SH-SY5Y (cell line): ENCODE data around the gene ARF1.

Experiments
- GATA2 ChIP-seq: IDR thresholded peaks from 2 replicates; pipeline ENCODE4 v1.6.1; 2011; ENCODE audit warnings: mild to moderate bottlenecking, low read depth, low read length
- GATA3 ChIP-seq: IDR thresholded peaks from 2 replicates; pipeline ENCODE4 v1.6.1; 2011; ENCODE audit warnings: low read depth, mild to moderate bottlenecking, low read length, moderate library complexity

ARF1 gene

DNA sequence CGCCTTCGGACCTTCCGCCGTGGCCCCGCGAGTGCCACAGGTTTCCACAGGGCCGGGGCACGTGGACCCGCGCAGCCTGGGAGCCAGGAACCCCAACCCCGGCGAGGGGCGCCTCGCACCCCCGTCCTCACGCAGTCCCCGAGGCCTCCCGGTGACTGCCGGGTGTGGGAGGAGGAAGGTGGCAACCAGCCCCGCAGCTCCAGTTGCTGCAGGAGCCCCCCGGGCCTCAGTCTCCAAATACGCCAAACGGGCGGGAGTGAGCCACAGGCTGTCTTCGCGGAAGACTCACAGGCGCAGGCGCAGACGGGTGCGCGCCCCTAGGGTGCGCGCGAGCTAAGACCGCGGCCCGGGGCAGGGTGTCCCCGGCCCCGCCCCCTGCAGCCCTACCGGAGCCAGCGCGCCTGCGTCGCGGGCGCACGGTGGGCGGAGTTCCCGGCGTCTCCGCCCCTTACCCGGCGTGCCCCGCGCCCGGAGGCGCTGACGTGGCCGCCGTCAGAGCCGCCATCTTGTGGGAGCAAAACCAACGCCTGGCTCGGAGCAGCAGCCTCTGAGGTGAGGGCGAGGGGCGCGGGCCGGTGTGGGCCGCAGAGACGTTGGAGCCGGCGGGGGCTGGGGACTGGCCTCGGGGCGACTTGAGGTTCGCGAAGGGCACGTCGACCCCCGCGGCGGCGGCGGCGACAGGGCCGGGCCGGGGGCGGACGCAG lies at the start of gene ARF1:
ARF1 (plus strand) TSS at position 495 of the 704 bp plus-strand sequence. CDS start 14,407 bp downstream, outside the sequence.
- no peak for TF ChIP-seq GATA3
- peak; percentile 47; the same call in 1 of the 2 replicates for TF ChIP-seq GATA2

DNA sequence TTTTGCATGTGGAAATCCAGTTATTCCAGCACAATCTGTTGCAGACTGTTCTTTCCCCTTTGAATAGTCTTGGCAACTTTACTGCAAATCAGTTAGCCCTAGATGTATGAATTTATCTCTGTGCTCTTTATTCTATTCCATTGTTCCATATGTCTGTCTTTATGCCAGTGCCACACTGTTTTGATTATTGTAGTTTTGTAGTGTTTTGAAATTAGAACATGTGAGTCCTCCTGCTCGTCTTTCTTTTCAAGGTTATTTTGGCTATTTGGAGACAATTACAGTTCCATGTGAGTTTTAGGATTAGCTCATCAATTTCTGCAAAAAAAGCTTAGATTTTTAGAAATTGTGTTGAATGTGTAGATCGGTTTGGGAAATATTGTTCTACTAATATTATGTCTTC lies 49.1 kb upstream of the ARF1 start:
- TF ChIP-seq GATA3 (no peak), GATA2 (no peak)

DNA sequence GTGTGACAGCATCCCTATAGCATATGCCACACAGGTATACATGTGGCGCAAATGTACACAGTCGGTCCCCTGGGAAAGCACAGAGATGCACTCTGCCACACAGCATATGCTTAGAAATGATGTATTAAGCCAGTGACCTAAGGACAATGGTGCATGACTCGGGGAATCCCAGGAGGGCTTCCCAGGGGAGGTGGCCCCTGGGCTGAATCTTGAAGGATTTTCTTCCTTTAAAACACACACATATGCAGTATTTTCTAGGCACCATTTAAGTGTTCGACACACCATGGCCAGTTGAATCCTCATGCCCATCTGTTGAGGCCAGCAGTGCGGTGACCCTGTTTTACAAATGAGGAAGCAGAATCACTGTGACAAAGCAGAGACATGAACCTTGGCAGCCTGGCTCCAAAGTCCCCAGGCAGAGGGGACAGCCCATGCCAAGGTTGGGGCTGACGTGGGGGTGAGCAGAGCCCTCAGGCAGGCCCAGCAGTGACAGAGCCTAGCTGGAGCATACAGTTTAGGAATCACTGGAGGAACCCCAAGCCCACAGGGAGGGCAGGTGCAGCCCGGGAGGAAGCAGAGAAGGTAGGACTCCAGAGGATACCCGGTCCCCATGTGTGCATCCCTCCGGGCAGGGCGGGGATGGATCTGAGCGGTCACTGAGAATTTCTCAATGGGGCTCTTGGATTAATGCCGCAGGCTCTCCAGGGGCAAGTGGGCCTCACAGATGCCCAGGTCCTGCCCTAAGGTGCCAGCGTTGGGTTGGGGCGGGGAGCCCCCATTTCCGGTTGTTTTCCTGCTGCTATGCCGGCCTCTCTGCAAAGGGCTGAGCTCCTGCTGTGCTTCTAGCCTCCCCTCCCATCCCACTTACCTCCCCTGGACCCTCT lies 47.3 kb upstream of the ARF1 start:
- TF ChIP-seq GATA3 (no peak), GATA2 (no peak)

DNA sequence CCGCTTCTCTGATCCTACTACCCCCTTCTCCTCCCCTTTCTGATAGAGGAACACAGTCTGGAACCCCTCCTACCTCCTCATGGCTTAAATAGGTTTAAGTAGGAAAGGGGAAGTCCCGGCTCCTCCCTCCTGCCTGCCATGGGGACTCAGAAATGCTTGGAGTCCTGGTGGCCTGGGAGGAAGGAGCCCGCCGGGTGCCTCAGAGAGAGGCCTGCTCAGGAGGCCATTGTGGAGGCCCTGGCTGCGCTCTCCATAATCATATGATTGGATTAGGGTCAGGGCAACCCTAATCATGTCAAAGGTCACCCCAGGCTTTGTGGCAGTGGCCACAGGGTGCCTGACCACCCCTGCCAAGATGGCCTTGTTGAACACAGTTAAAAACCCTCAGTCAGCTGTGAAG lies 46.7 kb upstream of the ARF1 start:
- TF ChIP-seq GATA2 (no peak), GATA3 (no peak)

DNA sequence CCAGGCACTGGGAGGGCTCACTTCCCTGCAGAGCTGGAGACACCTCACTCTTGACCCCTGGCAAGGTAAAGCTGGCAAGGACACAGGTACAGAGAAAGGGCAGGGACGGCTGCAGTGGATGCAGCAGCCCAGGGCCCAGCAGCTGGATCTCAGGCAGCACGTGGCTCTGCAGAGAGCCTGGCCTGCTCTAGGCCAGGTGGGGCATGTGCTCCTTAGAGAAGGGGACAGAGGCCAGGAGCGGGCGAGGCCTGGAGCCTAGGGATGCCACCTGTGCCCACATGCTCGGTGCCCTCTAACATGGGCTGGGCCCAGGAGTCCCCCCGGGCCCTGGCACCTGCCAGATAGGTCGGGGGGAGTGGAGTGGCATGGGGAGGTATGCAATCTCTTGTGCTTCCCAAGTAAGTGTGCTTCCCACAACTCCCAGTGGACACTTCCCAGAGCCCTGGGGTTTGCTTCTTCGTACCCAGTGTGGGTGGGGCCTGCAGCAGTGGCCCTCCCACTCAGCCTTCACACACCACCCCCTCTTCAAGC lies 45.7 kb upstream of the ARF1 start:
- TF ChIP-seq GATA2 (no peak), GATA3 (no peak)

DNA sequence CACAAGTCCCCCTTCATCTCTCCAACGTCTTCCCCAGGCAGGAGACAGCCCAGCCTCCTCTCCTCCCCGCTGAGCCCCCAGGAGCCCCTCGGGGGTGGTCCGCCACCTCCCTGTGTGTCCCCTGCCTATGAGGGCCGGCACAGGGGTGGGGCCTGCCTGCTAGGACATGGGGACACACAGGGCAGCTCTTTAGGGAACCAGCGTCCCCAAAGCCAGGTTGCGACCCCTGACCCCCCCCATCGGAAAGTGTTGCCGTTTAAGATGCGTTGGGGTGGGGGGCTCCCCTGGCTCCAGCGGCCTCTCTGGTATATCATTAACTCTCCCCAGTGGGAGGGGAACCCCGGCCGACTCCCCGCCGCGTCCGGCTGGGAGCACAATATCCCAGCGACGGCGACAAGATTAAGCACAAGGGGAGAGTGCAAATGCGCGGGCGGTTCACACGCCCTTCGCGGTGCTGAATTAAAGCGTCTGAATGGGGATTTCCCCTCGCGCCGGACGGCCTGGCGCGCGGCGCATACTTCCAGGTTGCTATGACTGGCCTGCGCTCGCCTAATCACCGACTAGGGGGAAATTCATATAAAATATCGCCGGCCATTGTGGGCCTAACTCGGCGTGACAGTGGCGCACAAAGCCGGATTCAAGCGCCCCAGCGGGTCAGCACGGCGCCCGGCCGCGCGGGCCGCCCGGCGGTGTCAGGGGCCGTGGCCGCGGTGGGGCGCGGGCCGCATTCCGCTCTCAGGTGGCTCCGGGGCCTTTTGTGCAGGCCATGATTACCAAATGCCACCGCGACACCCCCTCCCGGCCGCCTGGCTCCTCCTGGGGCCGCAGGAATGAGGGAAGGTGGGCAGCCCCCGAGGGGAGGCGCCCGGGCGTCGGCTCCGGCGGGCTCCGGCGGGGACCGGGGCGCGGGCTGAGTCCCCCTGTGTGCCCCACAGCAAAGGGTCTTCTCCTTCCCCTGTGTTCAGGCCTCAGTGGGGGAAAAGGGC lies 44.8 kb upstream of the ARF1 start:
- TF ChIP-seq GATA3 (no peak), GATA2 (no peak)

DNA sequence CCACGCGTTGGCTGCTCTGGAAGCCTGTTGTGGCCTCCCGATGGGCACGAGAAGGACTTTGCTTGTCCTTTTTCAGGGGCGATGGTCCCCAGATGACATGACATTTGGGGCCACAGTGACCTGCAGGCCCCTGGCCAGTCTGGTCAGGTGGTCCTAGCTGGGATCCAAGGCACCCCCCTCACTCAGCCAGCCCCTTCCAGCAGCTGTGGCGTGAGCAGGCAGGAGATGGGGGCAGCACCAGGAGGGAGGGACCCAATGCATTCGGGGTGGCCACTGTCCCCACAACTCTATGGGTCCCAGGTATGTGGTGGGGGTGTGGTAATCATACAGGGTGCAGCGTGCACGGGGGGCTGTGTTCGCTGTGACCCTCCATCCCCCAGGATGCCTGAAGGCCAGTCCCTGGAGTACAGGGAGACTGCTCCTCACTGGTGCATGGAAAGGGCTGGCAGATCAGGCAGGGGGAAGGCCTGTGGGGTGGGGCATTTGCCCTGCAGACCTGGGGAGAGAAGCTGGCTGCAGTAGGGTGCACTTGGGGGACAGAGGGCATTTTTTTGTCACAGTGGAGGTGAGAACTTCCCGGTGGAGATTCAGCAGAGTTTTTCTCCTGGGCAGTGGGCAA lies 44.0 kb upstream of the ARF1 start:
- TF ChIP-seq GATA3 (no peak), GATA2 (no peak)

DNA sequence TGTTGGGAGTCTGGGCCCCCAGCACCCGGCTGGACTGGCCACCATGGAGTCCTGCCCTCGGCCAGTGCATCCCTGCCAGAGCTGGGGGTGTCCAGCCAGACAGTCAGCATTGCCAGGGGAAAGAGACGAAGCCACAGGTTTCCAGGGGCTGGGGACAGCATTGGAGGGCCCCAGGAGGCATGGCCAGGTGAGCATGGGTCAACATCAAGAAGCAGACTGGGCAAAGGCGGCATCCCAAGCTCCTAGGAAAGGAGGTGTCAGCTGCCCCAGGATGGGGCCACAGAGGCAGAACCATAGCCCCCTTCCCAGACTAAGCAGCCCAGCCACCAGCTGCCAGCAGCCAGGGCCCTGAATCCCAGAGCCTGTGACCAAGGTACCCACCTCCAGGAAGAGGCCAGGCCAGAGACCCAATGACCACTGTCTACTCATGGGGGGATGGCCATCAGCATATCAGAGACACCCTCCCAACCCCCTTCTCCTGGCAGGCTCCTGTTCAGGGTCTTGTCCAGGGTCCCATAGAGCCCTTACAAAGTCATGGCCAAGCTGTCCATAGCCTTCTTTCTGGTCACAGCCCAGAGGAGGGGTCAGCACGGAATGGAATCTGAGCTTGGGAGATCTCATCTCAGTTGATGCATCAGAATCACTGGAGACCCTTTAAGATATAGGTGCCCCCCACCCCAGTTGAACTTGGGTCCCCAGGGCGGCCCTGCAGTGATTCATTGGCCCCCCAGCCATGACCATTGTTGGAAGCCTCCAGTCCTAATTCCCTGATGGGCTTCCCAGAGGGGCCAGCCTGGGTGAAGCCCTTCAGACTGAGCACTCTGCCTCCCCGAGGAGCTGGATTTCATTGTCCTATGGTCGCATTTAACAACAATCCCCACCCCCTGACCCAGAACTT lies 43.3 kb upstream of the ARF1 start:
- no peak for TF ChIP-seq GATA3
- TF ChIP-seq GATA2: no peak

DNA sequence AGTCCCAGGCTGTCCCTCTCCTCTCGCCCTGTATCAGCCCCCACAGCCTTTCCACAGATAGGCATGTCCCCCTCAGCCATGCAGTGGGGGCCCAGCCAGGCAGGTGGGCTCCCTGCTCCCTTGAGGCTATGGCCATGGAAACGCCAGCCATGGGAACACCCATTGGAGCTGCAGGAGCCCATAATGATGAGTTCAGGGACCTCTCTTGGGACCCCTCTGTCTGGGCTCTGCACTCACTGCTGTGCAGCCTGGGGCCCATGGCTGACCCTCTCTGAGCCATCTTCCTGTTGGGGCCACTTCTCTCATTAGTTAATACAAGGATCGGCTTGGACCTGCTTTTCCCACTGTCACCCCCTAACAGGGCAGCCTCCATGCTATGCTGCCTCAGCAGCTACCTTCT lies 42.5 kb upstream of the ARF1 start:
- no peak for TF ChIP-seq GATA3
- no peak for TF ChIP-seq GATA2

DNA sequence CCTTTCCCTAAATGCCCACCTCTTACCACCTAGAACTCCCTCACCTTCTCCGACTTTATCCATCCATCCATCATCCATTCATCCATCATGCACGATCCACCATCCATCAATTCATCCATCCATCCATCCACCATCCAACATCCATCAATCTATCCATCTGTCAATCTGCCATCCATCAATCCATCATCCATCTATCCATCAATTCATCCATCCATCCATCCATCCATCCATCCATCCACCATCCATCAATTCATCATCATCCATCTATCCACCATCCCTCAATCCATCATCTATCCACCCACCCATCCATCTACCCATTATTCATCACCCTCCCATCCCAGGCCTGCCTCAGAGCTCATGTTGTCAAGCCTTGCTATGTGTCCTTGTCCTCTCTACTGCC lies 41.2 kb upstream of the ARF1 start:
- TF ChIP-seq GATA3 (no peak), GATA2 (no peak)

DNA sequence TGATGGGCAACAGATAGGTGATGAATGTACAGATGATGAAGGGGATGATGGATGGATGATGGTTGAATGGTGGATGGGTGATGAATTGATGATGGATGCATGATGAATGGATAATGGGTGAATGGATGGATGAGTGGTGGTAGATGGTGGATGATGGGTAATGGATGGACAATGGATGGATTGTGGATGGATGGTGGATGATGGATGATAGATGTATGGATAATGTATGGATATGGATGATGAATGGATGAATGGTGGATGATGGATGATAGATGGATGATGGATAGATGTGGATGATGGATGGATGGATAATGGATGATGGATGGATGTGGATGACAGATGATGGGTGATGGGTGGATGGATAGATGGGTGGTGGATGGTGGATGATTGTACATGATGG lies 40.0 kb upstream of the ARF1 start:
- TF ChIP-seq GATA3 (no peak), GATA2 (no peak)

DNA sequence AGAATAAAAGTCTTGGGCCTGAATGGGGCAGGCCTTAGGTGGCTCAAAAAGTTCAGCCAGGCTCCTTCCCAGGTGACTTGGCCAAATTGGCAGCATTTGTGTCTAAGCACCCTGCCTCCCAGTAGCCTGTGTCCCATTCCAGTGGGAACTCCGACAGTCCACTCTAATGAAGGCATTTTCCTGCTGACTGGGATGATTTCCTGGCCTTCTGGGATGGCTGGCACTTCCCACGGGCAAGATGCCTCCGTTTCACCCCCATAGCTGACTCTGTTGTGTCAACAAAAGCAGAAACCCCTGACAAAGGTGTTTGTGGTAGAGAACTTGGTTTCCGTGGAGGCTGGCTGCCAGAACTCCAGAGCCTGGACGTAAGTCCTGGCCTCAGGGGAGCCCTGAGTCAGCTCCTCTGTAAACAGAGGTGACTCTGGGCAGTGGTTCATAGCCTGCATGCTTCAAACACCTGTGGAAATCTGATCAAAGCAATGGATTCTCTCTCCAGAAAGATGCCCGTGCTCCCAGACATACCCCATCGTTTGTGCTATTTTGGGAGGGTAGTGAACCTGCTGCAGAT lies 39.1 kb upstream of the ARF1 start:
- TF ChIP-seq GATA3 (no peak), GATA2 (no peak)
